ENCODE data around the gene SEMA4F. TPM values are rescaled to one million over a fixed set of nuclear protein-coding genes. Genes with fewer than 3 reads are reported as not detected.

The SEMA4F gene
- total and polyA plus RNA-seq, 2 experiments from 2014 or later = 6.8 to 7.4 TPM

- WGBS (ENCODE audit: low lambda C conversion rate, missing lambda C conversion rate) = 78% methylated on average over 6 of the region's 6 CpGs
- Histone ChIP-seq H3K36me3 (replicated peaks; ENCODE audit: insufficient read depth, low read depth) (no peaks in the 10 kb centered on the region), H3K4me2 (no peak overlapping the region), H3K79me2 (no peaks in the 10 kb centered on the region), H3K27ac (no peak overlapping the region), H2AFZ (no peak overlapping the region), H3K9me3 (ENCODE audit: low read depth) (no peaks in the 10 kb centered on the region), H4K20me1 (ENCODE audit: insufficient read depth, poor library complexity, severe bottlenecking) (no peaks in the 10 kb centered on the region), H3K27me3 (peaks cover 8% of the 10 kb centered on the region), H3K4me3 (no peak overlapping the region), H3K4me1 (ENCODE audit: insufficient read depth) (no peaks in the 10 kb centered on the region), H3K9me2 (replicated peaks; ENCODE audit: insufficient read depth) (no peaks in the 10 kb centered on the region)
- no peak for DNase-seq (ENCODE audit: low spot score)
- no peak for TF ChIP-seq EZH2 (IDR thresholded peaks at IDR 0.05; ENCODE audit: borderline replicate concordance)
Measured at GRCh38 chr2:74618410-74619083, 35.5 kb upstream of the SEMA4F start.

DNA sequence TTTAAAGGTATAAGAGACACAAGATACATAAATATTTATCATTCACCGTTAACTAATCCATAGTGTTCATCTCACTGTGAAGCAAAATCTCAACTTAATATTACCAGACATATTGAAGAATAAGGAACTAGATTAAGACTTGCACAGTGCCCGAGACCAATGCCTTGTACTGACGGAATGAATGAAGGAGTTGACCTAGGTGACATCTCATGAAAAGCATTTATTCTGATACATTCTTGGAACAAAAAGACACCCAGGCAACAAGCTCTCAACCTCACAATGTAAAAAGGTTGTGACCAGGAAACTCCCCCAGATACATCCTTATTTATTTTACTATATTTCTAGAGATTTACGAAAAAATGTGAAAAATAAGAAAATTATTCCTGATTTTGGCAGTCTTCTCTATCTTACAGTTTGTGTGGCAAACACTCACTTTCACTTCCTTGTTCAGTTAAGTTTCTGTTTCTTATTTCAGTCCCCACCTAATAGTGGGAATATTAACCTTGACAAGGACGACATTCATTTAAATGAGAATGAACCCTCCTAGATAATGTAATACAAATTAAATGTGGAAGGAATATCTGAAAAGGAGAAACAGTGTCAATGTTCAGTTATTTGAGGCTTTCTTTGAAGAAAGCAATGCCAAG lies 34.3 kb upstream of the SEMA4F start:
- 95% methylated on average over 5 of the region's 5 CpGs for WGBS (ENCODE audit: low lambda C conversion rate, missing lambda C conversion rate)
- DNase-seq (ENCODE audit: low spot score) = no peak
- Histone ChIP-seq H4K20me1 (ENCODE audit: insufficient read depth, poor library complexity, severe bottlenecking) (no peaks in the 10 kb centered on the region), H3K27me3 (peaks cover 8% of the 10 kb centered on the region), H3K9me3 (ENCODE audit: low read depth) (no peaks in the 10 kb centered on the region), H3K9me2 (replicated peaks; ENCODE audit: insufficient read depth) (no peaks in the 10 kb centered on the region), H3K79me2 (no peaks in the 10 kb centered on the region), H3K4me2 (no peak overlapping the region), H3K27ac (no peak overlapping the region), H3K36me3 (replicated peaks; ENCODE audit: insufficient read depth, low read depth) (no peaks in the 10 kb centered on the region), H3K4me3 (no peak overlapping the region), H3K4me1 (ENCODE audit: insufficient read depth) (no peaks in the 10 kb centered on the region), H2AFZ (no peak overlapping the region)
- TF ChIP-seq, protein P1, sequence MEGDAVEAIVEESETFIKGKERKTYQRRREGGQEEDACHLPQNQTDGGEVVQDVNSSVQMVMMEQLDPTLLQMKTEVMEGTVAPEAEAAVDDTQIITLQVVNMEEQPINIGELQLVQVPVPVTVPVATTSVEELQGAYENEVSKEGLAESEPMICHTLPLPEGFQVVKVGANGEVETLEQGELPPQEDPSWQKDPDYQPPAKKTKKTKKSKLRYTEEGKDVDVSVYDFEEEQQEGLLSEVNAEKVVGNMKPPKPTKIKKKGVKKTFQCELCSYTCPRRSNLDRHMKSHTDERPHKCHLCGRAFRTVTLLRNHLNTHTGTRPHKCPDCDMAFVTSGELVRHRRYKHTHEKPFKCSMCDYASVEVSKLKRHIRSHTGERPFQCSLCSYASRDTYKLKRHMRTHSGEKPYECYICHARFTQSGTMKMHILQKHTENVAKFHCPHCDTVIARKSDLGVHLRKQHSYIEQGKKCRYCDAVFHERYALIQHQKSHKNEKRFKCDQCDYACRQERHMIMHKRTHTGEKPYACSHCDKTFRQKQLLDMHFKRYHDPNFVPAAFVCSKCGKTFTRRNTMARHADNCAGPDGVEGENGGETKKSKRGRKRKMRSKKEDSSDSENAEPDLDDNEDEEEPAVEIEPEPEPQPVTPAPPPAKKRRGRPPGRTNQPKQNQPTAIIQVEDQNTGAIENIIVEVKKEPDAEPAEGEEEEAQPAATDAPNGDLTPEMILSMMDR (IDR thresholded peaks at IDR 0.05; ENCODE audit: poor library complexity) = no peak
- TF ChIP-seq EZH2phosphoT487 (IDR thresholded peaks at IDR 0.05; ENCODE audit: low read depth, severe bottlenecking, unreplicated experiment) (no peak), EZH2 (IDR thresholded peaks at IDR 0.05; ENCODE audit: borderline replicate concordance) (no peak)

DNA sequence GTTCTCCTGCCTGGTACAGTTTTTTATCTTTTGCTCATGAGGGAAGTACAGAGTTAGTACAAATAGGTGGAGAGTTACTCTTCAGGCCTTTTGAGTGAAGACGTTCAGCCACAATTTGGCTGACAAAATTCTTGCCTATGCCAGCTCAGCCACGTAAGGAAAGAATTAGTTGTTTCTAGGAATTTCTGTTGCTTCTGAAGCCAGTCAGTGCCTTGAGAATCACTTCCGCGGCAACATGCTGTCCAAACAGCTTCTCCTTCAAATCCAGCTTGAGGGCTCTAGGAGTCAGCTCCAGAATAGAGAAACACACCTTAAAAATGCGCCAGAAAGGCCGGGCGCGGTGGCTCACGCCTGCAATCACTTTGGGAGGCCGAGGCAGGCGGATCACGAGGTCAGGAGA lies 33.4 kb upstream of the SEMA4F start:
- no peaks in the 10 kb centered on the region for H3K9me2 ChIP-seq (replicated peaks; ENCODE audit: insufficient read depth)
- no peak overlapping the region for H3K4me3 ChIP-seq
- TF ChIP-seq EZH2 (IDR thresholded peaks at IDR 0.05; ENCODE audit: borderline replicate concordance) (no peak), EZH2phosphoT487 (IDR thresholded peaks at IDR 0.05; ENCODE audit: low read depth, severe bottlenecking, unreplicated experiment) (no peak)
- TF ChIP-seq, protein P1 (IDR thresholded peaks at IDR 0.05; ENCODE audit: poor library complexity) = no peak
- no peak overlapping the region for H2AFZ ChIP-seq
- H3K4me1 ChIP-seq (ENCODE audit: insufficient read depth) = no peaks in the 10 kb centered on the region
- H3K4me2 ChIP-seq = no peak overlapping the region
- DNase-seq (ENCODE audit: low spot score) = no peak
- no peak overlapping the region for H3K27ac ChIP-seq
- WGBS (ENCODE audit: low lambda C conversion rate, missing lambda C conversion rate) = 90% methylated on average over 12 of the region's 12 CpGs
- no peaks in the 10 kb centered on the region for H3K79me2 ChIP-seq
- no peaks in the 10 kb centered on the region for H3K9me3 ChIP-seq (ENCODE audit: low read depth)
- no peaks in the 10 kb centered on the region for H3K36me3 ChIP-seq (replicated peaks; ENCODE audit: insufficient read depth, low read depth)
- peaks cover 8% of the 10 kb centered on the region for H3K27me3 ChIP-seq
- no peaks in the 10 kb centered on the region for H4K20me1 ChIP-seq (ENCODE audit: insufficient read depth, poor library complexity, severe bottlenecking)

- H2AFZ ChIP-seq = no peak overlapping the region
Measured at GRCh38 chr2:74625658-74626425, 28.2 kb upstream of the SEMA4F start.

More at GRCh38 chr2:74625658-74626425, 28.2 kb upstream of the SEMA4F start:
- DNase-seq (ENCODE audit: low spot score) = no peak
- no peaks in the 10 kb centered on the region for H3K4me1 ChIP-seq (ENCODE audit: insufficient read depth)
- no peaks in the 10 kb centered on the region for H3K36me3 ChIP-seq (replicated peaks; ENCODE audit: insufficient read depth, low read depth)
- H4K20me1 ChIP-seq (ENCODE audit: insufficient read depth, poor library complexity, severe bottlenecking) = no peaks in the 10 kb centered on the region
- no peaks in the 10 kb centered on the region for H3K9me2 ChIP-seq (replicated peaks; ENCODE audit: insufficient read depth)
- no peak overlapping the region for H3K27ac ChIP-seq
- no peaks in the 10 kb centered on the region for H3K79me2 ChIP-seq
- no peak overlapping the region for H3K4me3 ChIP-seq
- H3K27me3 ChIP-seq = no peaks in the 10 kb centered on the region
- whole genome bisulfite sequencing (ENCODE audit: low lambda C conversion rate, missing lambda C conversion rate) = 88% methylated on average over 5 of the region's 5 CpGs
- no peak overlapping the region for H3K4me2 ChIP-seq
- TF ChIP-seq EZH2phosphoT487 (IDR thresholded peaks at IDR 0.05; ENCODE audit: low read depth, severe bottlenecking, unreplicated experiment) (no peak), EZH2 (IDR thresholded peaks at IDR 0.05; ENCODE audit: borderline replicate concordance) (no peak)
- TF ChIP-seq, protein P1 (IDR thresholded peaks at IDR 0.05; ENCODE audit: poor library complexity) = no peak
- no peaks in the 10 kb centered on the region for H3K9me3 ChIP-seq (ENCODE audit: low read depth)
